ENCODE data around the gene MYRF.

MYRF gene

DNA sequence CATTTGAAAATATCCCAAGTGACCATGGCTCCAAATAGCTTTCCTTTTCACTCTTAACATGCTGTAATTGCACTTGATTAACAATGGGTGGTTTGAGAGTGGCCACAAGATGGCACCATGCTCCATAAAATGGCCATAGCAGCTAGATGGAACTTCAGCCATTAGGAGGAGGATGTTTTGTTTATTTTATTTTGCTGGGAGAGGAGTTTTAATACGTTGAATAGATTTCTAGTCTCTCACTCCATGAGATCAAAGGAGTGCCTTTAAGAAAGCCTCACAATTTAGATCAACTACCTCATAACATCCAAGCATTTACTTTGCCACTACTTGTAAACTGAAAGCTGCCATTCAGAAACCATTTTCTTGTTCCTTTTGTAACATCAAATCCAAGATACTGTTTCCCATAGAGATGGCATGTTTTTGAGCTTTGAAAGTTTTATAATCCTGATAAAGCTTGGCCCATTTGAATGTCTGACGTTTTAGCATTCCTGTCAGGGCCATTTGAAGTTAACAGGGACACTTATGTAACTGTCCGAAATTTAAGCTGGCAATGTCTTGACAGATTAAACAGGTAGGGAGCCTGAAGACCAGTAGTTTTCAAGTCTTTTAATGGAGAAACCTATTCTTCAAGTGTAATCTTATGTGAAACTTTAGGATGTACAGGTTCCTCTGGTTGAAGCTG lies 45.0 kb downstream of the MYRF start:
- in situ Hi-C loops (cut with HindIII; ENCODE audit: low sequenced_read_pairs), result no loop called here
- TF ChIP-seq, protein P1, sequence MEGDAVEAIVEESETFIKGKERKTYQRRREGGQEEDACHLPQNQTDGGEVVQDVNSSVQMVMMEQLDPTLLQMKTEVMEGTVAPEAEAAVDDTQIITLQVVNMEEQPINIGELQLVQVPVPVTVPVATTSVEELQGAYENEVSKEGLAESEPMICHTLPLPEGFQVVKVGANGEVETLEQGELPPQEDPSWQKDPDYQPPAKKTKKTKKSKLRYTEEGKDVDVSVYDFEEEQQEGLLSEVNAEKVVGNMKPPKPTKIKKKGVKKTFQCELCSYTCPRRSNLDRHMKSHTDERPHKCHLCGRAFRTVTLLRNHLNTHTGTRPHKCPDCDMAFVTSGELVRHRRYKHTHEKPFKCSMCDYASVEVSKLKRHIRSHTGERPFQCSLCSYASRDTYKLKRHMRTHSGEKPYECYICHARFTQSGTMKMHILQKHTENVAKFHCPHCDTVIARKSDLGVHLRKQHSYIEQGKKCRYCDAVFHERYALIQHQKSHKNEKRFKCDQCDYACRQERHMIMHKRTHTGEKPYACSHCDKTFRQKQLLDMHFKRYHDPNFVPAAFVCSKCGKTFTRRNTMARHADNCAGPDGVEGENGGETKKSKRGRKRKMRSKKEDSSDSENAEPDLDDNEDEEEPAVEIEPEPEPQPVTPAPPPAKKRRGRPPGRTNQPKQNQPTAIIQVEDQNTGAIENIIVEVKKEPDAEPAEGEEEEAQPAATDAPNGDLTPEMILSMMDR (IDR thresholded peaks at IDR 0.05; ENCODE audit: low read depth, low read length), result peak; percentile 78
- DNase-seq (ENCODE audit: low read depth, low spot score), result peak; percentile 86
- H3K4me3 ChIP-seq (ENCODE audit: low read depth, low read length), result no peak overlapping the region

DNA sequence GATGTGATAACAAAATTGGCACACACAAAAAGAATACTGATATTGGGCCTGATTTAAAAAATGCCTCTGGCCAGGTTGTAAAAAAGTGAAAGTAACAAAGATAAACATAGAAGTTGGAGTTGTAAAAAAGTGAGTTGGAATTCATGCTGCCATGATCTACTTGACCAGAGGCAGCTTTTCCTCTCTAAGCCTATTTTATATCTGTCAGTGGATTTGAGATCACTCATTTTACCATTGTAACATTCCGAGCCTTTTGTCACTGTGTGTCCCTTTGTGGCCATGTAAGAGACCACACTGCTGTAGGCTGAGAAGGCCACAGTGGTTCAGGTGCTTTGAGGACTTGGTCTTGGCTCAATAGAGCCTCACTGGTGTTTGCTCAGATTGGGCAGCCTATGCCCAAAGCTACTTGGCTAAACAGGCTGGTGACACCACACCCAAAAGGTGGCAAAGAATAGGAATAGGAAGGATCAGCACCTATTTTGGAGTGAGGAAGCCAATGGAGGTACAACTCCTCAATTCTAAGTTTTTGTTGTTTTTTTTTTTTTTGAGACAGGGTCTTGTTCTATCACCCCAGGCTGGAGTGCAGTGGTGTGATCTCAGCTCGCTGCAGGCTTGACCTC lies 47.3 kb downstream of the MYRF start:
- in situ Hi-C loops (cut with HindIII; ENCODE audit: low sequenced_read_pairs), result no loop called here
- no peak for DNase-seq (ENCODE audit: low read depth, low spot score)
- no peak overlapping the region for H3K4me3 ChIP-seq (ENCODE audit: low read depth, low read length)
- TF ChIP-seq, protein P1 (IDR thresholded peaks at IDR 0.05; ENCODE audit: low read depth, low read length), result no peak

DNA sequence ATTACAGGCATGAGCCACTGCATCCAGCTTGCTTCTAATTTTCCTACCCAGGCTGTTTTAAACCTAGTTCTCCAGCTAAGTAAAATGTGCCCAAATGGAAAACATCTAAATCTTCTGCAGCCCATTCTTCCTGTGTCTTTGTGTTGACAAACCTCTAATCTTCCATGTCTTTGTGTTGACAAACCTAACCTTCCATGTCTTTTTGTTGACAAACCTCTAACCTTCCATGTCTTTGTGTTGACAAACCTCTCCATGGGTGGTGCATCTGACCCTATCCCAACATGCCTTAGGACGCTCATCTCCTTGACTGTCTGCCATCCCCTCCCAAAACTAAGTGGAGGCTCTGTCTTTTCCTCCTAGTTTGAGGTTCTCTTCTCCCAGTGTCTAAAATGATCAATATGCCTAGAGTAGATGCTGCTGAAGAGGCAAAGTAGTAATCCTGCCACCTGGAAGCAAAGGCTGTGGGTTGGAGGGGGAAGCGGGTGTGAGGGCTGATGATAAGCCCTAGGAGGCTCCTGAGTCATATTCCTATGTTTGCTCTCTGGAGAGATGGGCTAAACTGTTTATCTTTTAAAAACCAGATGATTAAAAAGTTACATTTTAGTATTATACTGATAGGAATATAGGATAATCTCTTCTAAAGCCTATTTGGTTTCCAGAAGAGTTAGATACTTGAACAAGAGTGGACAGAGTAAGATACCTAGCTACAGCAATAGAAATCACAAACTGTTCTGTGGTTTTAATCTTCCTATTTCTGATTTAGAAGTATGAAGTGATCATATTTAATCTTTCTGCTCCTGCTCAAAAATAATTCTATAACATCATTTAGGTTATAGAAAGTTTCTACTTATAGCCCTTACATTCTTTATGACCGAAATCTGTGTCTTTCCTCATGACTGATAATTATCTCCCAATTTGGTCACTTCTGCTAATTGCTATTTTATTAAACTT lies 48.2 kb downstream of the MYRF start:
- TF ChIP-seq, protein P1 (IDR thresholded peaks at IDR 0.05; ENCODE audit: low read depth, low read length), result no peak
- DNase-seq (ENCODE audit: low read depth, low spot score), result no peak
- in situ Hi-C loops (cut with HindIII; ENCODE audit: low sequenced_read_pairs), result no loop called here
- H3K4me3 ChIP-seq (ENCODE audit: low read depth, low read length), result no peak overlapping the region

DNA sequence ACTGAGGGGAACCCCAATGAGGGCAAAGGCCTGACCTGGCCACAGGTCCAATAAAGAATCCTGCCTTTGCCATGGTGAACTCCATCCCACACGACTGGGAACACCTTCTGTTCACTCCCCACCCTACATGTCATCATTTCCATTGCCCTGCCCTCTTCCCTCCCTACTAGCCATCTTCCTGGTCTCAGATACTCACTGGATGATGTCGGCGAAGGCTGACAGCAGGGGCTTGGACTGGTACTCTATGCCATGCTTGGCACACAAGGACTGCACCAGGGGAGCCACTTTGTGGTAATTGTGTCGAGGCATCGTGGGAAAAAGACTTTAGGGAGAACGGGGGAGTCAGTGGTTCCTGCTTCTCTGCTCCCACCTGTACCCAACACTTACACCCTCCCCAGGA lies 50.2 kb downstream of the MYRF start:
- TF ChIP-seq, protein P1 (IDR thresholded peaks at IDR 0.05; ENCODE audit: low read depth, low read length), result no peak

DNA sequence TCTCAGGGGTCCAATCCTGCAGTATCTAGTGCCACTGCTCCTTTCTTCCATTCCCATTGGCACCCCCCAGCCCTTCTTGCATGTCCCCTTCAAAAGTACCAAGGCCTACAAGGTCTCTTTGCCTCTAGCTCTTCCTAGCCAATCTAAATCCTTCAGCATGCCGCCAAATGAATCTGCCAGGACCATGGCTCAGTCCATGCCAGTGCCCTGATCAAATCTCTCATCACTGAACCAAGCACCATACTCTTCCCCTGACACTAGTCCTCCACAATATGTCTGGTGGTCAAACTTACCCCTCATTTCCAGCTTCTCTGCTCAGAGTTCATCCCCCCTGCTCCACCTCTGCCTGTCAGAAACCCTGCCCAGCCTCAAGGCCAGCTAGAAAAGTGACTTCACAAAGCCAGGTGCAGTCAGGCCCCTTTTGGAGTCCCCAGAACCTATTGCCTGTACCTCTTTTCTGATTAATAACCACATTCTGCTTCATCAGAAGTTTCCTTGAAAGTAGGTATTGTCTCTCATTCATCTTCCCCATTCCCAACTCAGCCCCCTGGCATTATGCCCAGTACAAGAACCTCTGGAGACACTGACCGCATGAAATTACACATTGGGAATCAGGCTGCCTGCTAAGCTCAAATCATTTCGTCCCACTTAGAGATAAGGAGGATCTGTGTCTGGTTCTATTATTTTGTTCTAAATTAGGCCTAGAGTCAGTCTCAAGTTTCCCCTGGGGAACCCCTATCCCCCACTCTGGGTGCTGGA lies 51.6 kb downstream of the MYRF start:
- TF ChIP-seq, protein P1 (IDR thresholded peaks at IDR 0.05; ENCODE audit: low read depth, low read length), result no peak
- peak; percentile 29 for DNase-seq (ENCODE audit: low read depth, low spot score)
- H3K4me3 ChIP-seq (ENCODE audit: low read depth, low read length), result no peak overlapping the region
- in situ Hi-C loops (cut with HindIII; ENCODE audit: low sequenced_read_pairs), result no loop called here

More for the DNA sequence above, 50.2 kb downstream of the MYRF start:
- in situ Hi-C loops (cut with HindIII; ENCODE audit: low sequenced_read_pairs), result no loop called here
- no peak for DNase-seq (ENCODE audit: low read depth, low spot score)
- no peak overlapping the region for H3K4me3 ChIP-seq (ENCODE audit: low read depth, low read length)

DNA sequence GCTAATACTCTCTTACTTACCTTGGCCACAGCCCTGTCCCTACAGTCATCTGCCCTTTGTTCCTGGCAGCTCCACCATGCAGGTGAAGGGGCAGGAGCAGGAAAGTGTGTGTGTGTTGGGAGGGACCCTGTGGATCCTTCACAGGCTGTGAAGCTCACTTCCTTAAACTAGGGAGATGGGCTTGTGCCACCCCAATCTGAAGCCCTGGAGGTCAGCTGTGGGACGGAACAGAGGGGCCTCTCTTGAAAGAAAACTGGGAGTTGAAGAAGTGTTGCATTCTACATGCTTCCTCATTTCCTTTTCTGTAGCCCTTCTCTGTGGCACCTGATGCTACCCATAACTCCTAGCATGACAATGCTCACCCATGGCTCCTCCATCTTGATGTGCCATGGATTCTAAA lies 52.7 kb downstream of the MYRF start:
- in situ Hi-C loops (cut with HindIII; ENCODE audit: low sequenced_read_pairs), result no loop called here
- TF ChIP-seq, protein P1 (IDR thresholded peaks at IDR 0.05; ENCODE audit: low read depth, low read length), result no peak
- DNase-seq (ENCODE audit: low read depth, low spot score), result no peak
- H3K4me3 ChIP-seq (ENCODE audit: low read depth, low read length), result no peak overlapping the region

Measured in astrocyte of the spinal cord (primary cell).